HL-60/S4 treated with phorbol 12-myristate 13-acetate at 8.2 ng/mL for 4 days and 3 days (cell line): ENCODE measurements around the gene ROCK2.
"Not testable (repeated sequence)": the region's sequence is repeated elsewhere in the genome, so short reads cannot be mapped to it uniquely, and the experiment has no call there.

Experiments
- in situ Hi-C: fragments of 300-500 bp; cut with MboI; formaldehyde crosslinking; loops from 2 replicates; pipeline ENCODE4 v1.15.0; 2022; ENCODE audit warnings: low sequenced_read_pairs

Gene ROCK2

DNA sequence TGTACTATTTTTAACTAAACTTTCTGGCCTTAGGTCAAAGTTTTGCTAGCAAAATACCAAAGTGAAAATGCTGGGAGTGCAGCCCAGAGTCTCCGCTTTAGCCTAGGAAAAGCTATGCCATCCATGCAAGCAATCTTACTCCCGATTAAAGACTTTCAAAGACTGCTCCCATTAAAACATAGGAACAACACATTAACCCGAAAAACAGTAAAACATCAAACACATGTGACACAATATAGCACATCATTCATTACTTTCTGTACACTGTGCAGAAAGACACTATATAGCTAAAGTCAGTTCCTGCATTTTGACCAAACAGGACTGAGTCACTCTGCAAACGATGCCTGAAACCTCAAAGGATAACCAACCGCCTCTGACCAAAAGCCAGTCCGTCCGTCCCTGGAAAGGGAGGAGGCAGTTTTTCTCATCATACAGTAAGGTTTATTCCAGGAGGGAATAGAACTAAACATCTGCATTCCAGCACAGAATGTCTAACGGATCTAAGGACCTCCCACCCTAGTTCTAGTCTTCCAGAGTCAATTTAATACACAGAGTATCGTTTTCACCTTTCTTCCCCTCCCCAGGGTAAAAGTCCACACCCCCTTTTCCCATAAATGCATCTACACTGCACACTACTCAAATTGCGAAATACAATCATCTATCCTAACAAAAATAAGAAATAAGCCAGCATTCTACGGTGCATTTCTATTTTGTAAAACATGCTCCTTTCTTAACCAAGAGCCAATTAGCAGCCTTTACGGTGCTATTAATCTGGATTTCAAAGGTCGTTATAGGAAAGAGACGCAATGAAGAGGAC lies 1.7 kb downstream of the ROCK2 start:
- in situ Hi-C loops: no loop called here

GRCh38 chr2:11340717-11341116 lies 3.7 kb downstream of the ROCK2 start:
- in situ Hi-C loops: no loop called here

- in situ Hi-C loops: no loop called here
Measured at GRCh38 chr2:11339508-11340083, 4.8 kb downstream of the ROCK2 start.

DNA sequence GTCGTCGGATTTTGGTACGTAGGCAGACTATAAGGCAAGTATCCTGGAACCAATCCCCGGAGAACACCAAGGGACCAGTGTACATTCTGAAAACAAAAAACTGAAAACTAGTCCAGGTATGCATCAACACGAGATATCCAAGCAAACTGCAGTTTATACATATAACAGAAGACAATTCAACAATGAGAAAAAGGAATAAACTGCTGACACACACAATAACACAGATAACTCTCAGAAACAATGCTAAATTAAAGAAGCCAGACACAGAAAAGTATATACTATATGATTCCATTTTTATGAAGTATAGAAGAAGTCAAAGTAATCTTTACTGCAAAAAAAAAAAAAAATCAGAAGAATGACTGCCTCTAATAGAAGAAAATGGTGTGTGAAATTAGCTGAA lies 5.9 kb downstream of the ROCK2 start:
- in situ Hi-C loops: no loop called here

GRCh38 chr2:11337909-11338308 lies 6.5 kb downstream of the ROCK2 start:
- in situ Hi-C loops: no loop called here

DNA sequence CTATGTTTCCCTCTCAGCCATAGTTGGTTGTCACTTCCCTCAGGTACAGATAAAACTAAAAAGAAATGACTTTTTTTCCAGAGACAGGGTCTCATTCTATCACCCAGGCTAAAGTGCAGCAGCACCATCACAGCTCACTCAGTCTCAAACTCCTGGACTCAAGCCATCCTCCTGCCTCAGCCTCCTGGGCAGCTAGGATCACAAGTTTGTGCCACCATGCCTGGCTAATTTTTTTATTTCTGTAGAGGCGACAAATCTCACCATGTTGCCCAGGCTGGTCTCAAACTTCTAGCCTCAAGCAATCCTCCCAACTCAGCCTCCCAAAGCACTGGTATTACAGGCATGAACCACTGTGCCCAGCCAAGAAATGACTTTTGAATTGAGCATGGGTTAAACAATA lies 8.2 kb downstream of the ROCK2 start:
- in situ Hi-C loops: no loop called here

DNA sequence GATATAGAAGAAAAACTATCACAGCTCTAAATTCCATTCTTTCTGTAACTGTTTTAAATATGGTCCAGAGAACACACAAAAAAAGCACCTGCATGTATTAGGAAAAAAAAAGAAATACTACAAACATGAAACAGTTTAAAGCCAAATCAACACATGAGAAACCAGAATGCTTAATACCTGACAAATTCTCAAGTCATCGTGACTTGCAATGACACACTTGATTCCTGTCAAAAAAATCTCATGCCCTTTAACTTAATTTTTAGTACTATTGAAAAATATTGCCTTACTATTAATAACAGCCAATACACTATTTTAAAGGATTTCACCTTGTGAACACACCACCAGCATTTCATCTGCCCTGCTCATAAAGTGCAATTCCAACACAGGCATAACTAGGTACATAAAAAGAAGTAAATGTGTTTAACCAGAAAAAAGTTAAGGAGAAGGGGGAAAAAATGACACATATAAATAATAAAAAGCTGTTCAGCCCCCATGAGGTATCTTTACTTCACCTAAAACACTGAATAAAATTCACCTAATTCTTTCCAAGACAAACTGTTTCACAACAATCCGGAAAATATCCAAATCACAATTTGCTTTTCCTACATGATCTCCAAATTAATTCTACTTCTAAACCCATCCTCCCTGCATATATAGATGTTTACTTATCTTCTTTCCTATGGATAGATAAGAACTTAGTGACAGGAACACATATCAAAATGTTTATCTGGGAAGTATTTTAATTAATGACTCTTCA lies 10.8 kb downstream of the ROCK2 start:
- in situ Hi-C loops: no loop called here

DNA sequence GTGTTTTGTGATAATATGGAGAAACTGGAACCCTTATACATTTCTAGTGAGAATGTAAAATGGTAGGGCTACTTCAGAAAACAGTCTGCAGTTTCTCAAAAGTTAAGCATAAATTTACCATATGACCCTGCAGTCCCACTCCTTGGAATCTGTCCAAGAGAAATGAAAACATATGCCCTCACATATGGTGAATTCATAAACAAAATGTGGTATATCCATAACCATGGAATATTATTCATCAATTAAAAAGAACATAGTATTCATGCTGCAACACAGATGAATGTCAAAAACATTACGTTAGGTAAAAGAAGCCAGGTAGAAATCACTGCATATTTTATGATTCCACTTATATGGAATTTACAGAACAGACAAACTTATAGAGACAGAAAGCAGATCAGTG lies 11.8 kb downstream of the ROCK2 start:
- in situ Hi-C loops: no loop called here

DNA sequence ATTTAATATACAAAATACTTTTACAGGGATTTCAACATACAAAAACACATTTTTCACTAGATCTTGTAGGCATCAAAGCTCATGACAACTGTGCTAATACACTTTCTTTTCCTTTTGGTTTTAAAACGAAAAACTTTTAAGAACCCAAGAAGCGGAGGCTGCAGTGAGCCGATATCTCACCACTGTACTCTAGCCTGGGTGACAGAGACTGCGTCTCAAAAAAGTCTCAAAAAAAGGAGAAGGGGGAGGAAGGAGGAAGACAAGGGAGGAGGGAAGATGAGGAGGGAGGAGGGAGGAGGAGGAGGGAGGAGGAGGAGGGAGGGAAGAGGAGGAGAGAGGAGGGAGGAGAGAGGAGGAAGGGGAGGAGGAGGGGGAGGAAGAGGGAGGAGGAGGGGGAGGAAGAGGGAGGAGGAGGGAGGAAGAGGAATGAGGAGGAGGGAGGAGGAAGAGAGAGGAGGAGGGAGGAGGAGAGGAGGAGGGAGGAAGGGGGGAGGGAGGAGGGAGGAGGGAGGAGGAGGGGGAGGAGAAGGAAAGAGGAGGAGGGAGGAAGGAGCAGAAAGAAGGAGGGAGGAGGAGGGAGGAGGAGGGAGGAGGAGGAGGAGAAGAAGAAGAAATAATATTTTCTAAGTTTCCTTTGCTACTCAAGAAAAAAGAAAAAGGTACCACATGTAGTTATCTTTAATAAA lies 13.8 kb downstream of the ROCK2 start:
- in situ Hi-C loops: no loop called here

GRCh38 chr2:11329776-11330175 lies 14.7 kb downstream of the ROCK2 start:
- in situ Hi-C loops: no loop called here

DNA sequence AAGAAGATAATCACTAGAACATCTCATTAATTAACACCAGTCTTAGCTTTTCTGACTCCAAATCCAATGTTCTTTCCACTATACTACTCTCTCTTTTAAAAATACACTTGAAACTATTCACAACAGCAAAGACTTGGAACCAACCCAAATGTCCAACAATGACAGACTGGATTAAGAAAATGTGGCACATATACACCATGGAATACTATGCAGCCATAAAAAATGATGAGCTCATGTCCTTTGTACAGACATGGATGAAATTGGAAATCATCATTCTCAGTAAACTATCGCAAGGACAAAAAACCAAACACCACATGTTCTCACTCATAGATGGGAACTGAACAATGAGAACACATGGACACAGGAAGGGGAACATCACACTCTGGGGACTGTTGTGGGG lies 15.9 kb downstream of the ROCK2 start:
- in situ Hi-C loops: not testable (repeated sequence)

GRCh38 chr2:11327871-11328270 lies 16.6 kb downstream of the ROCK2 start:
- in situ Hi-C loops: no loop called here

GRCh38 chr2:11326677-11327211 lies 17.7 kb downstream of the ROCK2 start:
- in situ Hi-C loops: no loop called here

DNA sequence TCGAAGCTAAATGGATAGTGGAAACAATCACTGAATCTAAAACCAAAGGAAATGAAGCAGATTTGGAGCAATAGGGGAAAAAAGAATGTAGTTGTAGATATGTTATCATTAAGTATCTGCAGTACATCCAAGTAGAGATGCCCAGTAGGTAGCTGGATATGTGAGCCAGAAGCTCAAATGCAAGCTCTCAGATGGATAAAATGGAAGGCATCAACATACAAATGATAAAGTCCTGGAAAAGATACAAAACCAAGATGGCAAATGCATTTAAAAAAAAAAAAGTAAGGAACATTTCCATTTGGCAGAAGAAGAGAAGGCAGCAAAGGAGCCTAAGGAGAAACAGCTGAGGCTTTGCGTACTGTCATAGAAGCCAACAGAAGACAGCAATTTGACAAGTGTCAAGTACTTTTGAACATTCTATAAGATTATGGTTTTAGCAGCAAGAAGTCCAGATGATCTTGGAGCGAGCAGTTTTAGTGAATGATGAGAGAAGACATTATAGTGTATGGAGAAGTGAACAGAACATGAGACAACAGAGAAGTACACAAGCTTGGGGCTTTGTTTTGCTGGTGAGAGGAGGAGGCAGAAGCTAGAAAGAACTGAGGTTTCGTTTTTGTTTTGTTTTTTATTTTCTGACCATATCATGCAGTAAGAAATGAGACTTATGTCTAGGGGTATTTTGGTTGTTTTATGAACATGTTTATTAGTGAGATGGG lies 18.3 kb downstream of the ROCK2 start:
- in situ Hi-C loops: no loop called here

DNA sequence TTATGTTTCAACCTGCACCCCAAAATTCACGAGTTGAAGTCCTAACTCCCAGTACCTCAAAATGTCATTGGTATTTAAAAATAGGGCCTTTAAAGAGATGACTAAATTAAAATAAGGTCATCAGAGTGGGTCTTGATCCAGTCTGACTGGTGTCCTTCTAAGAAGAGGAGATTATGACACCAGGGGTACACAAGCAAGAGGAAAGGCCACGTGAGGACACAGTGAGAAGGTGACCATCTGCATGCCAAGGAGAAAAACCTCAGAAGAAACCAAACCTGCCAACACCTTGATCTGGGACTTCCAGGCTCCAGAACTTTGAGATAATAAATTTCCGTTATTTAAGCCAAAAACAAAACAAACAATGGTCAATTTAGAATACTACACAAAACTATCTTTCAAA lies 22.6 kb downstream of the ROCK2 start:
- in situ Hi-C loops: no loop called here

GRCh38 chr2:11320698-11321492 lies 23.5 kb downstream of the ROCK2 start:
- in situ Hi-C loops: no loop called here

GRCh38 chr2:11319939-11320338 lies 24.5 kb downstream of the ROCK2 start:
- in situ Hi-C loops: no loop called here

DNA sequence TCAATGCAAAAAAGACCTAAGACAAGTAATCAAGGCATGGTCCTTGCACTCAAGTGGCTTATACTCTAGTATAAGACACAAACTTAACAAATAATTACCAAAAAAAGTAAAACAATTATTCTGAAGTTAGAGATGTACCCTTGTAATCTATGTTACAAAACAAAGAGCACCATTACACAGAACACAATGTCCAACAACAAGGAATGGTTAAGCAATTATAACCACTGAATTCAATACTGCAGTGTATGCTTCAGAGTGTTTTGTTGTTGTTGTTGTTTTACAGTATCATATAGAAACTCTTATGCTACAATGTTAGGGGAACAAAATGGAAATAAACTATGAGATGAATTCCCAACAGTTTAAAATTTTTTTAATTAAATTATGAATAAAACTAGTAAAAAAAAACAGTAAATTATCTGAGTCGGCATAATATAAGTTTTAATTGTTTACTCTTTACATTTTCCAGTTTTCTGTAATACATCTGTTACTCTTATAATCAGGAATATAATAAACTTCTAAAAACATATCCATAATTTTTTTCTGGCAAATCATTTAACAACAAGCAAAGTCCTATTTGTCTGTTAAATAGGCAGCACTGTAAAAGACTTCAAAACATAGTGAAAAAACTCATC lies 29.2 kb downstream of the ROCK2 start:
- in situ Hi-C loops: no loop called here

DNA sequence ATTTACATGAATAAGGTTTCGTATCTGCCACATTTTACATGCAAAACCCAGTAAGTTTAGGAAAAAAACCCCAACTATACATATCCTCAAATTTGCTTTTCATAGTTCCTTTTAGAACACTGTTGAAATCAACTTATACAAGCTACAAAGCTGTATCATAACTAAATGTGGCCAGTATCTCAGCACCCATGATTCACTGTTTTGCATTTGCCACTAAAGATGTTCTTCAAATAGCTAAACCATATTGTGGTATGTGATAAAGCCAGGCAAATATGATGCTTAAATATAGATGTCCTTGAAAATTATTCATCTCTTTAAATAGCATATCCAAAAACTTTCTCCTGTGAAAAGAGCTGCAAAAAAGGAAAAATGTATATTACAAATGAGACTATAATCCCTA lies 29.9 kb downstream of the ROCK2 start:
- in situ Hi-C loops: no loop called here
